Suprapubic skin (tissue), 4 donors: ENCODE data around the gene KCNA10.

Source experiments
- POLR2A ChIP-seq, 2 donors: fragments of 450-650 bp; IDR thresholded peaks; one replicate each; pipeline ENCODE4 v1.6.1; 2017; ENCODE audit warnings: antibody characterized with exemption in 2 of 2, mild to moderate bottlenecking in 2 of 2, moderate library complexity in 2 of 2
- POLR2AphosphoS5 ChIP-seq, 3 donors: sonication (generic); formaldehyde crosslinking; IDR thresholded peaks; one replicate each; pipeline ENCODE4 v1.6.1; 2017; ENCODE audit warnings: antibody characterized with exemption in 3 of 3
- TF ChIP-seq, protein P1 (sequence below), 2 donors: fragments of 200-600 bp in 1 of 2; fragments of 450-650 bp in 1 of 2; sonication (generic) in 1 of 2; IDR thresholded peaks; one replicate each; pipeline ENCODE4 v1.5.1; 2016 to 2019; ENCODE audit warnings: antibody characterized with exemption in 2 of 2, mild to moderate bottlenecking in 1 of 2, moderate library complexity in 1 of 2

DNA sequence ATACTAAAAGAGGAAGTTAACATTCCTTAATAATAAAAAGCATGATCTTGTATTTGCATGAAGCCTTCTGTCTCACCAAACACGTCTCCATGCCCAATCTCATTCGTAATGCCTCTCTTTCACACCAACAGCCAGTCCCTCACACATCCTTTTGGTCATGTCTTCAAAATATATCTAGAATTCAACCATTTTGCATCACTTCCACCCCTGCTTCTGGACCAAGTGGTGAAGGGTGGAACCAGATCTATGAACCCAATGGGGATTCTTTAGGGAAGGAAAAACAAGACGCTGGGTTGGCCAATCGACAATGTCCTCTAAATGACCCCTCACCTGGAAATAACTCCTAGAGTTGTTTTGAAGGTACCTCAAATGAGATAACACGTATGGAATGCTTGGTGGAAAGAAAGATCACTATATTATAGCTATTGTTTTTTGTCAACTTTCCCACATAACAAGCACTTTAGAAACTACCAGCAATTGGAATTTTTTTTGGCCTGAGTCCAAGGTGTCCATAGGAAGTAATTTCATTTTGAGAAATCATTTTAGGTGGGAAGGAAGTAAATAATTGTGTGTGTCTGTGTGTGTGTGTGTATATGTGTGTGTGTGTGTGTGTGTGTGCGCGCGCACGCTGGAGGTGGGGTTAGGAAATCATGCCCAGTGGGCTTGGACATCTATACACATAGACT lies at the start of gene KCNA10:
- TF ChIP-seq POLR2A (IDR thresholded peaks at IDR 0.05), result no peak
- TF ChIP-seq POLR2AphosphoS5 (IDR thresholded peaks at IDR 0.05), result no peak
- TF ChIP-seq, protein P1, sequence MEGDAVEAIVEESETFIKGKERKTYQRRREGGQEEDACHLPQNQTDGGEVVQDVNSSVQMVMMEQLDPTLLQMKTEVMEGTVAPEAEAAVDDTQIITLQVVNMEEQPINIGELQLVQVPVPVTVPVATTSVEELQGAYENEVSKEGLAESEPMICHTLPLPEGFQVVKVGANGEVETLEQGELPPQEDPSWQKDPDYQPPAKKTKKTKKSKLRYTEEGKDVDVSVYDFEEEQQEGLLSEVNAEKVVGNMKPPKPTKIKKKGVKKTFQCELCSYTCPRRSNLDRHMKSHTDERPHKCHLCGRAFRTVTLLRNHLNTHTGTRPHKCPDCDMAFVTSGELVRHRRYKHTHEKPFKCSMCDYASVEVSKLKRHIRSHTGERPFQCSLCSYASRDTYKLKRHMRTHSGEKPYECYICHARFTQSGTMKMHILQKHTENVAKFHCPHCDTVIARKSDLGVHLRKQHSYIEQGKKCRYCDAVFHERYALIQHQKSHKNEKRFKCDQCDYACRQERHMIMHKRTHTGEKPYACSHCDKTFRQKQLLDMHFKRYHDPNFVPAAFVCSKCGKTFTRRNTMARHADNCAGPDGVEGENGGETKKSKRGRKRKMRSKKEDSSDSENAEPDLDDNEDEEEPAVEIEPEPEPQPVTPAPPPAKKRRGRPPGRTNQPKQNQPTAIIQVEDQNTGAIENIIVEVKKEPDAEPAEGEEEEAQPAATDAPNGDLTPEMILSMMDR (IDR thresholded peaks at IDR 0.05), result no peak
